ENCODE measurements around the gene TMEM169.
"Not testable (repeated sequence)": the region's sequence is repeated elsewhere in the genome, so short reads cannot be mapped to it uniquely, and the experiment has no call there.

DNA sequence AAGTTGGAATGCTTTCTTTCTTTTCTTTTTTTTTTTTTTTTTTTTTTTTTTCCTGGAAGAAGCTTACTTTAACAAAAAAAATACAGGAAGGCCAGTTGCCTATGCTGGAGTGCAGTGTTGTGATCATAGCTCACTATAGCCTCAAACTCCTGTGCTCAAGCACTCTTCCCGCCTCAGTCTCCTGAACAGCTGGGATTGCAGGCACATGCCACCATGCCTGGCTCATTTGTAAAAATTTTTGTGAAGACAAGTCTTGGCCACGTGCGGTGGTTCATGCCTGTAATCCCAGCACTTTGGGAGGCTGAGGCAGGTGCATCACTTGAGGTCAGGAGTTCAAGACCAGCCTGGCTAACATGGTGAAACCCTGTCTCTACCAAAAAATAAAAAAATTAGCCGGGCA, 59.8 kb downstream of the TMEM169 start:
- TF ChIP-seq POLR2AphosphoS5 (IDR thresholded peaks at IDR 0.05): not testable (repeated sequence)
- TF ChIP-seq, protein P1, sequence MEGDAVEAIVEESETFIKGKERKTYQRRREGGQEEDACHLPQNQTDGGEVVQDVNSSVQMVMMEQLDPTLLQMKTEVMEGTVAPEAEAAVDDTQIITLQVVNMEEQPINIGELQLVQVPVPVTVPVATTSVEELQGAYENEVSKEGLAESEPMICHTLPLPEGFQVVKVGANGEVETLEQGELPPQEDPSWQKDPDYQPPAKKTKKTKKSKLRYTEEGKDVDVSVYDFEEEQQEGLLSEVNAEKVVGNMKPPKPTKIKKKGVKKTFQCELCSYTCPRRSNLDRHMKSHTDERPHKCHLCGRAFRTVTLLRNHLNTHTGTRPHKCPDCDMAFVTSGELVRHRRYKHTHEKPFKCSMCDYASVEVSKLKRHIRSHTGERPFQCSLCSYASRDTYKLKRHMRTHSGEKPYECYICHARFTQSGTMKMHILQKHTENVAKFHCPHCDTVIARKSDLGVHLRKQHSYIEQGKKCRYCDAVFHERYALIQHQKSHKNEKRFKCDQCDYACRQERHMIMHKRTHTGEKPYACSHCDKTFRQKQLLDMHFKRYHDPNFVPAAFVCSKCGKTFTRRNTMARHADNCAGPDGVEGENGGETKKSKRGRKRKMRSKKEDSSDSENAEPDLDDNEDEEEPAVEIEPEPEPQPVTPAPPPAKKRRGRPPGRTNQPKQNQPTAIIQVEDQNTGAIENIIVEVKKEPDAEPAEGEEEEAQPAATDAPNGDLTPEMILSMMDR (IDR thresholded peaks at IDR 0.05): not testable (repeated sequence)
